ENCODE results near the gene PPP6R2.

PPP6R2 gene

GRCh38 chr22:50483556-50483955, 140.4 kb downstream of the PPP6R2 start:
- DNase-seq (ENCODE audit: low read depth) = no peak

GRCh38 chr22:50483977-50484853, 141.1 kb downstream of the PPP6R2 start:
- no peak overlapping the region for H3K4me3 ChIP-seq (ENCODE audit: low read depth, low read length)
- DNase-seq (ENCODE audit: low read depth) = no peak
- no peak for TF ChIP-seq CTCF (IDR thresholded peaks at IDR 0.05; ENCODE audit: control insufficient read depth, extremely low read depth, insufficient read depth)

More at GRCh38 chr22:50483556-50483955, 140.4 kb downstream of the PPP6R2 start:
- no peak overlapping the region for H3K4me3 ChIP-seq (ENCODE audit: low read depth, low read length)
- no peak for TF ChIP-seq CTCF (IDR thresholded peaks at IDR 0.05; ENCODE audit: control insufficient read depth, extremely low read depth, insufficient read depth)

GRCh38 chr22:50485221-50486131, 142.3 kb downstream of the PPP6R2 start:
- DNase-seq (ENCODE audit: low read depth) = no peak
- TF ChIP-seq CTCF (IDR thresholded peaks at IDR 0.05; ENCODE audit: control insufficient read depth, extremely low read depth, insufficient read depth) = no peak

GRCh38 chr22:50486561-50487289, 143.6 kb downstream of the PPP6R2 start, which contains the start of gene MIOX:
MIOX (plus strand) TSS chr22:50486859; CDS start chr22:50486898, 39 bp downstream.
- H3K4me3 ChIP-seq (ENCODE audit: low read depth, low read length) = no peak within 1 kb of the TSS
- TF ChIP-seq CTCF (IDR thresholded peaks at IDR 0.05; ENCODE audit: control insufficient read depth, extremely low read depth, insufficient read depth) = no peak

More at GRCh38 chr22:50485221-50486131, 142.3 kb downstream of the PPP6R2 start:
- no peak overlapping the region for H3K4me3 ChIP-seq (ENCODE audit: low read depth, low read length)

GRCh38 chr22:50487290-50488005, 144.3 kb downstream of the PPP6R2 start:
- no peak for TF ChIP-seq CTCF (IDR thresholded peaks at IDR 0.05; ENCODE audit: control insufficient read depth, extremely low read depth, insufficient read depth)
- H3K4me3 ChIP-seq (ENCODE audit: low read depth, low read length) = no peak overlapping the region
- no peak for DNase-seq (ENCODE audit: low read depth)

More at GRCh38 chr22:50486561-50487289, 143.6 kb downstream of the PPP6R2 start, which contains the start of gene MIOX:
- DNase-seq (ENCODE audit: low read depth) = no peak

All from LNCaP clone FGC (cell line).